GM12878 (cell line): ENCODE data around the gene STXBP5. TPM values are rescaled to one million over a fixed set of nuclear protein-coding genes. Genes with fewer than 3 reads are reported as not detected.

Source experiments
- ATAC-seq: fragments of 200-7000 bp; cut with Tn5 transposase; 3 replicates; pipeline ENCODE4 v1.9.1; 2020; ENCODE audit warnings: mild to moderate bottlenecking, moderate library complexity
- BruUV-seq: library from RNA; stranded (reverse); fragments of 400-500 nt; replicated peaks from 2 replicates; lab custom pipeline; 2021; lab: Mats Ljungman, UMichigan
- CTCF ChIA-PET: fragments of 300-600 bp; sonication (Branson Sonifier 250); formaldehyde crosslinking; extraction: SDS; loops from one replicate; lab custom pipeline; 2021; ENCODE audit warnings: inconsistent platforms; lab: Yijun Ruan, JAX
- POLR2A ChIA-PET: fragments of 350-600 bp; formaldehyde crosslinking; extraction: SDS; loops from one replicate; lab custom pipeline; 2021; ENCODE audit warnings: inconsistent platforms; lab: Charles Lee
- RAD21 ChIA-PET: fragments of 300-600 bp; sonication (Branson Sonifier 250); formaldehyde crosslinking; loops from one replicate; lab custom pipeline; 2023; ENCODE audit warnings: antibody characterized with exemption; ENCODE audit not compliant: unreplicated experiment; lab: Charles Lee
- SMC1A ChIA-PET: fragments of 300-600 bp; sonication (Branson Sonifier 250); formaldehyde crosslinking; loops from one replicate; lab custom pipeline; 2023; ENCODE audit not compliant: unreplicated experiment, uncharacterized antibody; lab: Charles Lee
- DNase-seq: peaks from one replicate; pipeline ENCODE4 v3.0.0-alpha.2; 2011; ENCODE audit warnings: low read depth, low spot score
- FAIRE-seq: peaks from 3 replicates; lab custom pipeline; 2011; peaks lifted over from hg19 to GRCh38; lab: Jason Lieb, UNC
- H2AFZ ChIP-seq: 2 replicates; pipeline ENCODE4 v1.6.0; 2011; ENCODE audit warnings: low read depth, low read length, control low read depth; ENCODE audit not compliant: control insufficient read depth
- H3K27ac ChIP-seq: 2 replicates; pipeline ENCODE4 v1.5.1; 2011; ENCODE audit warnings: control low read depth; ENCODE audit not compliant: control insufficient read depth, insufficient read depth
- H3K27me3 ChIP-seq, 2 experiments: replicated peaks in 1 of 2; 2 replicates each; pipeline versions ENCODE4 v1.6.0 to v1.6.1; 2011; ENCODE audit warnings: low read length in 1 of 2; ENCODE audit not compliant: control insufficient read depth in 2 of 2, insufficient read depth in 2 of 2
- H3K36me3 ChIP-seq, 2 experiments: 2 replicates each; pipeline ENCODE4 v1.5.1; 2011; ENCODE audit warnings: low read length in 1 of 2; ENCODE audit not compliant: control insufficient read depth in 2 of 2, insufficient read depth in 2 of 2
- H3K4me1 ChIP-seq: 2 replicates; pipeline ENCODE4 v1.6.1; 2011; ENCODE audit warnings: mild to moderate bottlenecking, low read length, moderate library complexity, mixed read lengths; ENCODE audit not compliant: control insufficient read depth, insufficient read depth
- H3K4me2 ChIP-seq: 2 replicates; pipeline ENCODE4 v1.6.0; 2011; ENCODE audit warnings: control low read depth; ENCODE audit not compliant: control insufficient read depth, insufficient read depth
- H3K4me3 ChIP-seq: fragments of 200-600 bp; sonication (generic); 2 replicates; pipeline ENCODE4 v1.5.1; 2016
- H3K79me2 ChIP-seq: 2 replicates; pipeline ENCODE4 v1.6.0; 2011; ENCODE audit warnings: low read length; ENCODE audit not compliant: control insufficient read depth, insufficient read depth
- H3K9ac ChIP-seq: 2 replicates; pipeline ENCODE4 v1.8.0; 2011; ENCODE audit warnings: low read length, control low read depth, mixed read lengths; ENCODE audit not compliant: control insufficient read depth, insufficient read depth
- H3K9me3 ChIP-seq: replicated peaks from 3 replicates; pipeline ENCODE4 v1.5.1; 2011; ENCODE audit warnings: mild to moderate bottlenecking, low read length; ENCODE audit not compliant: control insufficient read depth, insufficient read depth
- H4K20me1 ChIP-seq: 2 replicates; pipeline ENCODE4 v1.6.0; 2011; ENCODE audit not compliant: control insufficient read depth, insufficient read depth
- HDGF ChIP-seq: fragments of 450-650 bp; IDR thresholded peaks from 2 replicates; pipeline ENCODE4 v1.6.1; 2016; ENCODE audit warnings: antibody characterized with exemption
- IRF4 ChIP-seq: IDR thresholded peaks from 2 replicates; pipeline ENCODE4 v1.6.1; 2011; ENCODE audit warnings: low read depth, low read length
- SPI1 ChIP-seq: IDR thresholded peaks from 2 replicates; pipeline ENCODE4 v1.6.1; 2011; ENCODE audit warnings: low read depth, mild to moderate bottlenecking, low read length, moderate library complexity, borderline replicate concordance; ENCODE audit not compliant: insufficient read depth
- ZNF207 ChIP-seq: fragments of 450-650 bp; IDR thresholded peaks from 2 replicates; pipeline ENCODE4 v1.6.1; 2014; ENCODE audit warnings: antibody characterized with exemption, mild to moderate bottlenecking, borderline replicate concordance
- WGBS: methylation state at CpG from one replicate; pipeline ENCODE4 v1.1.6; 2016; ENCODE audit warnings: low lambda C conversion rate; ENCODE audit not compliant: insufficient replicate concordance, insufficient coverage; ENCODE audit errors: missing lambda C conversion rate; 5-methylcytosine and 5-hydroxymethylcytosine counted together
- in situ Hi-C: fragments of 300-500 bp; cut with MboI; formaldehyde crosslinking; loops from 9 replicates; pipeline ENCODE4 v1.14.3; 2018; ENCODE audit warnings: mixed read lengths
- intact Hi-C: fragments of 100-400 bp; cut with micrococcal nuclease; formaldehyde crosslinking; loops from one replicate; pipeline ENCODE4 v1.14.2; 2022; ENCODE audit not compliant: unreplicated experiment
- polyA plus RNA-seq, 11 experiments: library from polyadenylated mRNA; depleted of rRNA in 4 of 11; unstranded in 6 of 11; stranded (reverse) in 5 of 11; fragments of >200 nt; fragmentation: Nextera tagmentation in 4 of 11; fragmentation: Illumina TruSeq in 1 of 11; extraction: Ambion mirVana in 4 of 11; extraction: Trizol in 1 of 11; gene quantifications; 1 replicate in 1 of 11; 2 replicates in 10 of 11; pipeline versions ENCODE4 v1.2.1 to v1.2.3, GENCODE V29; 2011 to 2016; ENCODE audit warnings: inconsistent platforms in 2 of 11, missing spikeins in 2 of 11, low read depth in 1 of 11
- total RNA-seq, 4 experiments: library from RNA; depleted of rRNA in 3 of 4; stranded (reverse); fragments of >200 nt in 3 of 4; fragmentation: Illumina TruSeq in 1 of 4; extraction: Trizol in 1 of 4; gene quantifications; 2 replicates each; pipeline versions ENCODE4 v1.2.1 to v1.2.3, GENCODE V29; 2013 to 2021
- TF ChIP-seq, protein P1 (sequence below): fragments of 450-650 bp; IDR thresholded peaks from 2 replicates; pipeline ENCODE4 v1.6.1; 2016; ENCODE audit warnings: mild to moderate bottlenecking, moderate library complexity, borderline replicate concordance
- TF ChIP-seq, protein P2 (sequence below): fragments of 150-350 bp; IDR thresholded peaks from 2 replicates; pipeline ENCODE4 v1.6.1; 2016; ENCODE audit warnings: low read depth, low read length

STXBP5 gene
- total and polyA plus RNA-seq, 10 of the 15 experiments (the other 5 are each of a cell fraction or from before 2014, with no cell fraction given), result 1.4 to 13.2 (median 8.4) TPM

DNA sequence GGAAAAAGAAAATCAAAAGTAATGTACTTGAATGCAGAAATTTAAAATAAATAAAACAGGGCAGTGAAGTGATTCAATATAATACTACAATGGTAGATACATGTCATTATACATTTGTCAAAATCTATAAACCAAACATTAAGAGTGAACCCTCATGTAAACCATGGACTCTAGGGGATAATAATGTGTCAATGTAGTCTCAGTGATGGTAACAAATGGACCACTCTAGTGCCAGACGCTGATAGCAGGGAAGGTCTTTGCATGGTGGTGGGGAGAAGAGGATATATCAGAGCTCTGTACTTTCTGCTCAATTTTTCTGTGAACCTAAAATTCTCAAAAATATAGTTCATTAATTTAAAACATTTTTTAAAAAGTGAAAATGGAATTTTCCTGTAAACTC lies 19.8 kb upstream of the STXBP5 start:
- no peak overlapping the region for H2AFZ ChIP-seq
- no peak overlapping the region for H3K4me2 ChIP-seq
- no peaks in the 10 kb centered on the region for H3K4me1 ChIP-seq
- H3K9me3 ChIP-seq, result no peaks in the 10 kb centered on the region
- no peaks in the 10 kb centered on the region for H3K79me2 ChIP-seq
- no peaks in the 10 kb centered on the region for H4K20me1 ChIP-seq
- POLR2A ChIA-PET, result no interaction called here
- DNase-seq, result no peak
- no peak overlapping the region for H3K27ac ChIP-seq
- intact Hi-C loops, result no loop called here
- no peak for TF ChIP-seq SPI1
- TF ChIP-seq, all 136 proteins: peak for 0
- WGBS, result 100% methylated on average over 1 of the region's 1 CpG
- ChIA-PET SMC1A (no interaction called here), RAD21 (no interaction called here), CTCF (no interaction called here)
- H3K27me3 ChIP-seq, result no peaks in the 10 kb centered on the region
- no peak for FAIRE-seq
- H3K36me3 ChIP-seq, result no peaks in the 10 kb centered on the region
- in situ Hi-C loops, result no loop called here
- no peak overlapping the region for H3K4me3 ChIP-seq
- BruUV-seq, result no TSS peak
- no peak overlapping the region for H3K9ac ChIP-seq
- no peak for ATAC-seq

DNA sequence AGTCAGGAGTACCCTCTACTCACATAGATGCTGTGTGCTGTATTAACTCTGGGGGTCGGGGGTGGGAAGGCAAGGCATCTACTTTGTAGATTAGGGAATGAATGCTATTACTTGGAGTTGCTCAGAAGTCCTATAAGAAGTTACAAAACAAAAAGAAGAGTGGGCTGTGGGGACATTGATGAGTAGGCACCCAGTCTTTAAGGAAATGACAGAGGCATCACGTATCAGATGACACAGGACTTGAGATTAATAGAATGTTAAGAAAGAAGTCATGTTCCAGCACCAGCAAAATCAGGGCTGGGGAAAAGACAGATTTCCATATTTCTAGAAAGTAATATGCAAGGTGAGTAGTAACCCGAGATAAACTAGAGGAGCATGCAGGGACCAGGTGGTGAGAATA lies 19.0 kb upstream of the STXBP5 start:
- ChIA-PET SMC1A (no interaction called here), RAD21 (no interaction called here), CTCF (no interaction called here), POLR2A (no interaction called here)
- intact Hi-C loops, result no loop called here
- H3K27ac ChIP-seq, result no peak overlapping the region
- ATAC-seq, result no peak
- no peaks in the 10 kb centered on the region for H3K36me3 ChIP-seq
- H4K20me1 ChIP-seq, result no peaks in the 10 kb centered on the region
- H3K9me3 ChIP-seq, result no peaks in the 10 kb centered on the region
- H3K27me3 ChIP-seq, result no peaks in the 10 kb centered on the region
- H3K4me1 ChIP-seq, result no peaks in the 10 kb centered on the region
- in situ Hi-C loops, result no loop called here
- DNase-seq, result no peak
- no peaks in the 10 kb centered on the region for H3K79me2 ChIP-seq
- WGBS, result 38% methylated on average over 3 of the region's 3 CpGs
- H2AFZ ChIP-seq, result no peak overlapping the region
- no TSS peak for BruUV-seq
- H3K4me3 ChIP-seq, result no peak overlapping the region
- no peak overlapping the region for H3K4me2 ChIP-seq
- H3K9ac ChIP-seq, result no peak overlapping the region
- FAIRE-seq, result no peak
- no peak for TF ChIP-seq HDGF
- TF ChIP-seq ZNF207, result no peak
- no peak for TF ChIP-seq IRF4
- TF ChIP-seq, protein P1, sequence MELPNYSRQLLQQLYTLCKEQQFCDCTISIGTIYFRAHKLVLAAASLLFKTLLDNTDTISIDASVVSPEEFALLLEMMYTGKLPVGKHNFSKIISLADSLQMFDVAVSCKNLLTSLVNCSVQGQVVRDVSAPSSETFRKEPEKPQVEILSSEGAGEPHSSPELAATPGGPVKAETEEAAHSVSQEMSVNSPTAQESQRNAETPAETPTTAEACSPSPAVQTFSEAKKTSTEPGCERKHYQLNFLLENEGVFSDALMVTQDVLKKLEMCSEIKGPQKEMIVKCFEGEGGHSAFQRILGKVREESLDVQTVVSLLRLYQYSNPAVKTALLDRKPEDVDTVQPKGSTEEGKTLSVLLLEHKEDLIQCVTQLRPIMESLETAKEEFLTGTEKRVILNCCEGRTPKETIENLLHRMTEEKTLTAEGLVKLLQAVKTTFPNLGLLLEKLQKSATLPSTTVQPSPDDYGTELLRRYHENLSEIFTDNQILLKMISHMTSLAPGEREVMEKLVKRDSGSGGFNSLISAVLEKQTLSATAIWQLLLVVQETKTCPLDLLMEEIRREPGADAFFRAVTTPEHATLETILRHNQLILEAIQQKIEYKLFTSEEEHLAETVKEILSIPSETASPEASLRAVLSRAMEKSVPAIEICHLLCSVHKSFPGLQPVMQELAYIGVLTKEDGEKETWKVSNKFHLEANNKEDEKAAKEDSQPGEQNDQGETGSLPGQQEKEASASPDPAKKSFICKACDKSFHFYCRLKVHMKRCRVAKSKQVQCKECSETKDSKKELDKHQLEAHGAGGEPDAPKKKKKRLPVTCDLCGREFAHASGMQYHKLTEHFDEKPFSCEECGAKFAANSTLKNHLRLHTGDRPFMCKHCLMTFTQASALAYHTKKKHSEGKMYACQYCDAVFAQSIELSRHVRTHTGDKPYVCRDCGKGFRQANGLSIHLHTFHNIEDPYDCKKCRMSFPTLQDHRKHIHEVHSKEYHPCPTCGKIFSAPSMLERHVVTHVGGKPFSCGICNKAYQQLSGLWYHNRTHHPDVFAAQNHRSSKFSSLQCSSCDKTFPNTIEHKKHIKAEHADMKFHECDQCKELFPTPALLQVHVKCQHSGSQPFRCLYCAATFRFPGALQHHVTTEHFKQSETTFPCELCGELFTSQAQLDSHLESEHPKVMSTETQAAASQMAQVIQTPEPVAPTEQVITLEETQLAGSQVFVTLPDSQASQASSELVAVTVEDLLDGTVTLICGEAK, result no peak
- TF ChIP-seq, protein P2, sequence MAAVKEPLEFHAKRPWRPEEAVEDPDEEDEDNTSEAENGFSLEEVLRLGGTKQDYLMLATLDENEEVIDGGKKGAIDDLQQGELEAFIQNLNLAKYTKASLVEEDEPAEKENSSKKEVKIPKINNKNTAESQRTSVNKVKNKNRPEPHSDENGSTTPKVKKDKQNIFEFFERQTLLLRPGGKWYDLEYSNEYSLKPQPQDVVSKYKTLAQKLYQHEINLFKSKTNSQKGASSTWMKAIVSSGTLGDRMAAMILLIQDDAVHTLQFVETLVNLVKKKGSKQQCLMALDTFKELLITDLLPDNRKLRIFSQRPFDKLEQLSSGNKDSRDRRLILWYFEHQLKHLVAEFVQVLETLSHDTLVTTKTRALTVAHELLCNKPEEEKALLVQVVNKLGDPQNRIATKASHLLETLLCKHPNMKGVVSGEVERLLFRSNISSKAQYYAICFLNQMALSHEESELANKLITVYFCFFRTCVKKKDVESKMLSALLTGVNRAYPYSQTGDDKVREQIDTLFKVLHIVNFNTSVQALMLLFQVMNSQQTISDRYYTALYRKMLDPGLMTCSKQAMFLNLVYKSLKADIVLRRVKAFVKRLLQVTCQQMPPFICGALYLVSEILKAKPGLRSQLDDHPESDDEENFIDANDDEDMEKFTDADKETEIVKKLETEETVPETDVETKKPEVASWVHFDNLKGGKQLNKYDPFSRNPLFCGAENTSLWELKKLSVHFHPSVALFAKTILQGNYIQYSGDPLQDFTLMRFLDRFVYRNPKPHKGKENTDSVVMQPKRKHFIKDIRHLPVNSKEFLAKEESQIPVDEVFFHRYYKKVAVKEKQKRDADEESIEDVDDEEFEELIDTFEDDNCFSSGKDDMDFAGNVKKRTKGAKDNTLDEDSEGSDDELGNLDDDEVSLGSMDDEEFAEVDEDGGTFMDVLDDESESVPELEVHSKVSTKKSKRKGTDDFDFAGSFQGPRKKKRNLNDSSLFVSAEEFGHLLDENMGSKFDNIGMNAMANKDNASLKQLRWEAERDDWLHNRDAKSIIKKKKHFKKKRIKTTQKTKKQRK, result no peak
